ENCODE data around the gene MAD1L1. TPM values are rescaled to one million over a fixed set of nuclear protein-coding genes. Genes with fewer than 3 reads are reported as not detected.

MAD1L1 gene
- total RNA-seq, 4 donors from 2014 or later, result 8.0 to 52.7 (median 26.7) TPM

DNA sequence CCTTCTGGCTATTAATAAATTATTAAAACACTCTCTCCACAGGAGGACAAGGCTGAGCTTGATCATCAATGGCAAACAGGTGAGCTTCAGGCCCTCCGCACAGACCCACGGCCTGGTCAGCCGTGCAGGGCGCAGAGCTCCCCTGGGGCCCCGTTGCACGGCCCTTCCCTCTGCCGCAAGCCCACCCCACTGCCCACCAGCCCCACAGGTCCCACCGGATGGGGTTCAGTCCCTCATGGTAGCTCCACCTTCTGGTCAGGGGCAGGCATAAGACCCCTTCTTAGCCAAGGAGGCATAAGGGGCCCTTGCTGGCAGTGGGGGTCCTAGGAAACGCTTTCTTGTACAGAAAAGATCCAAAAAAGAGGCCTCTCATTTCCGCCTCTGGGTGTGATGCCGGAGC, 84.6 kb downstream of the MAD1L1 start:
- Histone ChIP-seq H3K4me3 (no peak overlapping the region), H3K27me3 (no peaks in the 10 kb centered on the region), H3K27ac (no peak overlapping the region), H3K36me3 (no peaks in the 10 kb centered on the region), H3K9me3 (no peaks in the 10 kb centered on the region), H3K4me1 (no peaks in the 10 kb centered on the region)
- TF ChIP-seq POLR2A (IDR thresholded peaks at IDR 0.05), result no peak
- no peak for TF ChIP-seq CTCF (IDR thresholded peaks at IDR 0.05)
- TF ChIP-seq EP300 (IDR thresholded peaks at IDR 0.05; ENCODE audit: low read depth), result no peak
- no peak for TF ChIP-seq POLR2AphosphoS5 (IDR thresholded peaks at IDR 0.05)
- in situ Hi-C loops (cut with MboI; ENCODE audit: low pct_ligation_motif_present in 1 of 4, low pct_unique_long_range_greater_than_20kb in 1 of 4, low sequenced_read_pairs in 3 of 4), result no loop called here
- DNase-seq, result no peak
- WGBS, 2 donors (ENCODE audit: low coverage in 1 of 2), result 96% methylated on average over 11 of the region's 11 CpGs; no CpG with 5 or more reads in 1 of the 2 donors
- intact Hi-C loops (cut with DNase I; ENCODE audit: low total_unique reads), result no loop called here

- Histone ChIP-seq H3K27me3 (no peaks in the 10 kb centered on the region), H3K4me1 (no peaks in the 10 kb centered on the region), H3K27ac (no peak overlapping the region), H3K9me3 (no peaks in the 10 kb centered on the region), H3K36me3 (no peaks in the 10 kb centered on the region), H3K4me3 (no peak overlapping the region)
- DNase-seq, result no peak
- TF ChIP-seq POLR2A (IDR thresholded peaks at IDR 0.05), result no peak
- no peak for TF ChIP-seq EP300 (IDR thresholded peaks at IDR 0.05; ENCODE audit: low read depth)
- TF ChIP-seq CTCF (IDR thresholded peaks at IDR 0.05), result no peak
- TF ChIP-seq POLR2AphosphoS5 (IDR thresholded peaks at IDR 0.05), result no peak
- 95 to 100% methylated on average over 4 to 20 of the region's 35 CpGs for WGBS, 2 donors (ENCODE audit: low coverage in 1 of 2)
- intact Hi-C loops (cut with DNase I; ENCODE audit: low total_unique reads), result no loop called here
- in situ Hi-C loops (cut with MboI; ENCODE audit: low pct_ligation_motif_present in 1 of 4, low pct_unique_long_range_greater_than_20kb in 1 of 4, low sequenced_read_pairs in 3 of 4), result no loop called here
Measured at GRCh38 chr7:2146676-2147472, 85.9 kb downstream of the MAD1L1 start.

GRCh38 chr7:2145835-2146580, 86.7 kb downstream of the MAD1L1 start:
- Histone ChIP-seq H3K9me3 (no peaks in the 10 kb centered on the region), H3K27me3 (no peaks in the 10 kb centered on the region), H3K4me3 (no peak overlapping the region), H3K36me3 (no peaks in the 10 kb centered on the region), H3K27ac (no peak overlapping the region), H3K4me1 (no peaks in the 10 kb centered on the region)
- in situ Hi-C loops (cut with MboI; ENCODE audit: low pct_ligation_motif_present in 1 of 4, low pct_unique_long_range_greater_than_20kb in 1 of 4, low sequenced_read_pairs in 3 of 4), result no loop called here
- intact Hi-C loops (cut with DNase I; ENCODE audit: low total_unique reads), result no loop called here
- no peak for DNase-seq
- WGBS, 2 donors (ENCODE audit: low coverage in 1 of 2), result 94 to 96% methylated on average over 25 to 41 of the region's 42 CpGs
- no peak for TF ChIP-seq EP300 (IDR thresholded peaks at IDR 0.05; ENCODE audit: low read depth)
- no peak for TF ChIP-seq CTCF (IDR thresholded peaks at IDR 0.05)
- no peak for TF ChIP-seq POLR2AphosphoS5 (IDR thresholded peaks at IDR 0.05)
- TF ChIP-seq POLR2A (IDR thresholded peaks at IDR 0.05), result no peak

DNA sequence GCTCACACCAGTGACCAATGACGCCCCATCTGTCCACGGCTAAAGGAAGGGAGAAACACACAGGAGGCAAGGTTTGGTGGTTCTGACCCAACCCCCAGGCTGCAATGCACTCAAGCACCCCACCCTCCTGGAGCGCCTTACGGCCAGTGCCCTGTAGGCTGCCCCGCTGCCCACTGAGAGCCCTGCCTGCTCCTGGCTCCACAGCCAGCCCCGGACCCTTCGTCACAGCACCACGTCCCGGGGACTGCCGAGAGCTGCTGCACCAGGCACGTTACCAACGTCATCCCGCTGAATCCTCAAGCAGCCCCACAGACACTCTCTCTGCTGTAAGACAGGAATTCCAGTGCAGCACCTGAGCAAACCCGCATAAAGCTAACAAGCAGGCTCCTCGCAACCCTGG, 87.8 kb downstream of the MAD1L1 start:
- Histone ChIP-seq H3K36me3 (no peaks in the 10 kb centered on the region), H3K27me3 (no peaks in the 10 kb centered on the region)
- DNase-seq, result no peak

More for the DNA sequence above, 87.8 kb downstream of the MAD1L1 start:
- 95 to 97% methylated on average over 6 to 15 of the region's 15 CpGs for WGBS, 2 donors (ENCODE audit: low coverage in 1 of 2)
- H3K27ac ChIP-seq, result no peak overlapping the region
- in situ Hi-C loops (cut with MboI; ENCODE audit: low pct_ligation_motif_present in 1 of 4, low pct_unique_long_range_greater_than_20kb in 1 of 4, low sequenced_read_pairs in 3 of 4), result no loop called here
- no peaks in the 10 kb centered on the region for H3K4me1 ChIP-seq
- intact Hi-C loops (cut with DNase I; ENCODE audit: low total_unique reads), result no loop called here
- TF ChIP-seq EP300 (IDR thresholded peaks at IDR 0.05; ENCODE audit: low read depth) (no peak), POLR2A (IDR thresholded peaks at IDR 0.05) (no peak), POLR2AphosphoS5 (IDR thresholded peaks at IDR 0.05) (no peak), CTCF (IDR thresholded peaks at IDR 0.05) (no peak)
- H3K4me3 ChIP-seq, result no peak overlapping the region
- H3K9me3 ChIP-seq, result no peaks in the 10 kb centered on the region
